Natural killer cell (primary cell): ENCODE data around the gene FBXO31. TPM values are rescaled to one million over a fixed set of nuclear protein-coding genes. Genes with fewer than 3 reads are reported as not detected.

Experiments used
- ATAC-seq, 3 donors: fragments of 150-1000 bp in 2 of 3; fragments of 200-7000 bp in 1 of 3; cut with Tn5 transposase; 1 replicate in 1 of 3; 2 replicates in 2 of 3; pipeline ENCODE4 v1.10.0; 2021; ENCODE audit warnings: mild to moderate bottlenecking in 2 of 3, moderate library complexity in 2 of 3
- DNase-seq, 2 donors: peaks; one replicate each; pipeline versions ENCODE4 v3.0.0 to v3.0.0-alpha.2; 2013 to 2021; ENCODE audit warnings: mixed read lengths in 1 of 2
- H3K27ac ChIP-seq: one replicate; pipeline ENCODE4 v1.5.1; 2013; ENCODE audit warnings: mild to moderate bottlenecking, low read length
- H3K27me3 ChIP-seq: one replicate; pipeline ENCODE4 v1.6.1; 2013; ENCODE audit warnings: low read length; ENCODE audit not compliant: control insufficient read depth, insufficient read depth
- H3K36me3 ChIP-seq: one replicate; pipeline ENCODE4 v1.6.1; 2013; ENCODE audit warnings: low read length; ENCODE audit not compliant: control insufficient read depth, insufficient read depth
- H3K4me1 ChIP-seq: one replicate; pipeline ENCODE4 v1.6.1; 2013; ENCODE audit warnings: low read length; ENCODE audit not compliant: control insufficient read depth, insufficient read depth
- H3K4me3 ChIP-seq: one replicate; pipeline ENCODE4 v1.5.1; 2013; ENCODE audit warnings: low read length
- H3K9me3 ChIP-seq: one replicate; pipeline ENCODE4 v1.6.1; 2013; ENCODE audit warnings: low read length; ENCODE audit not compliant: control insufficient read depth, insufficient read depth
- H3K27ac Mint-ChIP-seq, 2 donors: one replicate each; pipeline ENCODE4 v1.8.0; 2022; ENCODE audit warnings: mild to moderate bottlenecking in 2 of 2, mixed read lengths in 2 of 2, moderate library complexity in 1 of 2
- H3K27me3 Mint-ChIP-seq, 2 donors: one replicate each; pipeline ENCODE4 v1.8.0; 2022; ENCODE audit warnings: low read depth in 2 of 2, mixed read lengths in 2 of 2
- H3K36me3 Mint-ChIP-seq: one replicate; pipeline ENCODE4 v1.8.0; 2022; ENCODE audit warnings: mixed read lengths
- H3K4me1 Mint-ChIP-seq, 2 donors: one replicate each; pipeline ENCODE4 v1.8.0; 2022; ENCODE audit warnings: mixed read lengths in 2 of 2
- H3K4me3 Mint-ChIP-seq: one replicate; pipeline ENCODE4 v1.8.0; 2022; ENCODE audit warnings: mild to moderate bottlenecking, moderate library complexity, mixed read lengths
- H3K9me3 Mint-ChIP-seq, 2 donors: one replicate each; pipeline ENCODE4 v1.8.0; 2022; ENCODE audit warnings: mixed read lengths in 2 of 2
- WGBS: methylation state at CpG from one replicate; pipeline ENCODE4 v1.1.7; 2013; ENCODE audit warnings: missing lambda C conversion rate; ENCODE audit not compliant: insufficient coverage; 5-methylcytosine and 5-hydroxymethylcytosine counted together
- intact Hi-C: fragments of 100-400 bp; cut with micrococcal nuclease; formaldehyde crosslinking; loops from one replicate; pipeline ENCODE4 v1.14.2; 2022
- total RNA-seq, 4 donors: library from RNA; stranded (reverse); fragments of 120-200 nt in 1 of 4; gene quantifications; one replicate each; pipeline versions ENCODE4 v1.2.3 to v1.2.4, GENCODE V29; 2013 to 2022
- TF ChIP-seq, protein P1 (sequence below): fragments of 200-600 bp; IDR thresholded peaks from one replicate; pipeline ENCODE4 v1.8.0; 2022; ENCODE audit warnings: antibody characterized with exemption

Gene FBXO31
- total RNA-seq, 3 donors from 2014 or later (not counting 1 experiment from before 2014, with no cell fraction given): 32.2 to 47.2 (median 37.6) TPM

DNA sequence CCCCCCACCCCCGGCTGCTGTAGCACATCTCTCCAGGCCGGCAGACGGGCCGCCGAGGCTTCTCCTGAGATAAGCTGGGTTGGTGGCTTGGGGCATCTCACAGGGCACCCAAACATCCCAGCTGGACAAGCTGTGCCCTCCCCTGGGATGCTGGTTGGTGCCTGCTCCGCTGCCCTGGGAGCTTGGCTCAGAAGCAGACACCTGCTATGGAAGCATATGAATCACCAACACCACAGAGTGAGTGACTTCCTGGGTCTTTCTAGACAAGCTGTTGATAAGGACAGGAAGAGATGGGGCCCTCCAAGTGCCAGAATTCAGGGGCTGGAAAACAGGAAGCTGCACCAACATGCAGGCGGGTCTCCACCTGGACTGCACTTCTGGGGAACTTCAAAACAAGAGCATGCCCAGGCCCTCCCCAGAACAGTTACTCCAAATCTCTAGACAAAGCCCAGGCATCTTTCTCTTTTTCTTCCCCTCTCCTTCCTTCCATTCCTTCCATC, 80.1 kb downstream of the FBXO31 start:
- no peaks in the 10 kb centered on the region for H3K27me3 Mint-ChIP-seq
- Histone ChIP-seq H3K9me3 (no peaks in the 10 kb centered on the region), H3K27me3 (no peaks in the 10 kb centered on the region), H3K4me3 (no peak overlapping the region), H3K4me1 (no peaks in the 10 kb centered on the region), H3K27ac (no peak overlapping the region), H3K36me3 (no peaks in the 10 kb centered on the region)
- H3K36me3 Mint-ChIP-seq: no peaks in the 10 kb centered on the region
- TF ChIP-seq, protein P1, sequence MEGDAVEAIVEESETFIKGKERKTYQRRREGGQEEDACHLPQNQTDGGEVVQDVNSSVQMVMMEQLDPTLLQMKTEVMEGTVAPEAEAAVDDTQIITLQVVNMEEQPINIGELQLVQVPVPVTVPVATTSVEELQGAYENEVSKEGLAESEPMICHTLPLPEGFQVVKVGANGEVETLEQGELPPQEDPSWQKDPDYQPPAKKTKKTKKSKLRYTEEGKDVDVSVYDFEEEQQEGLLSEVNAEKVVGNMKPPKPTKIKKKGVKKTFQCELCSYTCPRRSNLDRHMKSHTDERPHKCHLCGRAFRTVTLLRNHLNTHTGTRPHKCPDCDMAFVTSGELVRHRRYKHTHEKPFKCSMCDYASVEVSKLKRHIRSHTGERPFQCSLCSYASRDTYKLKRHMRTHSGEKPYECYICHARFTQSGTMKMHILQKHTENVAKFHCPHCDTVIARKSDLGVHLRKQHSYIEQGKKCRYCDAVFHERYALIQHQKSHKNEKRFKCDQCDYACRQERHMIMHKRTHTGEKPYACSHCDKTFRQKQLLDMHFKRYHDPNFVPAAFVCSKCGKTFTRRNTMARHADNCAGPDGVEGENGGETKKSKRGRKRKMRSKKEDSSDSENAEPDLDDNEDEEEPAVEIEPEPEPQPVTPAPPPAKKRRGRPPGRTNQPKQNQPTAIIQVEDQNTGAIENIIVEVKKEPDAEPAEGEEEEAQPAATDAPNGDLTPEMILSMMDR: no peak
- no peak for ATAC-seq
- no peak overlapping the region for H3K4me3 Mint-ChIP-seq
- intact Hi-C loops: no loop called here
- no peak for DNase-seq
- no peaks in the 10 kb centered on the region for H3K4me1 Mint-ChIP-seq
- 78% methylated on average over 7 of the region's 7 CpGs for WGBS
- H3K9me3 Mint-ChIP-seq: no peaks in the 10 kb centered on the region
- H3K27ac Mint-ChIP-seq: no peak overlapping the region

DNA sequence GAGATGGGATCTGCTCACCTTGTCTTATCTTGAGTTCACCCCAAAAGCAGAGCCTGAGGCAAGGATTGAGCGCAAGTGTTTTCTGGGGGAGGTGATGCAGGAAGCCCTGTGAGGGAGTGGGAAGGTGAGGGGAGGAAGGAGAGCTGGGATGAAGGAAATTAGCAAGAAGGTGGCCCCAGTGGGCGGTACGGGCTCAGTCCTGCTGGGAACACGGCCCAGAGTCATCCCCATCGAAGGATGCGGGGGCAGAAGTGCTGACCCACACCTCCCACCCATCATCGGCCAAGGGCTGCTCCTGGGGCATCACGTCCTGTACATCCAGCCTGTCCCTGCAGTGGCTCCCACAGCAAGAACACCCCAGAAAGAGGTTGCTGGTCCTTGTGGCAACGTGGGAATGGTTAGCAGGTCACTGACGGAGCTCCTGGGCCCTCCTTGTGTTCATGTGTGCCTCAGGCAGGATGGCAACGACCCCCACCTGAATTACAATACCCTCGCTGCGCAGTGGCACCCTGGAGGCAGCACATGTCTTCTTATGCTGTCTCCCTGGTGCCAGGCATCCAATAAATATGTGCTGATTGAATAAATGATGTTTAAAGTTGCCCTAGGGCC, 84.6 kb downstream of the FBXO31 start:
- Mint-ChIP-seq H3K36me3 (no peaks in the 10 kb centered on the region), H3K27me3 (no peaks in the 10 kb centered on the region), H3K27ac (no peak overlapping the region), H3K4me1 (peaks cover 0 to 6% of the 10 kb centered on the region in 2 donors), H3K4me3 (no peak overlapping the region), H3K9me3 (no peaks in the 10 kb centered on the region)
- 92% methylated on average over 13 of the region's 13 CpGs for whole genome bisulfite sequencing
- TF ChIP-seq, protein P1: no peak
- Histone ChIP-seq H3K9me3 (no peaks in the 10 kb centered on the region), H3K27me3 (no peaks in the 10 kb centered on the region), H3K36me3 (no peaks in the 10 kb centered on the region), H3K4me3 (no peak overlapping the region), H3K4me1 (no peaks in the 10 kb centered on the region), H3K27ac (no peak overlapping the region)
- intact Hi-C loops: no loop called here
- no peak for DNase-seq
- ATAC-seq: no peak

DNA sequence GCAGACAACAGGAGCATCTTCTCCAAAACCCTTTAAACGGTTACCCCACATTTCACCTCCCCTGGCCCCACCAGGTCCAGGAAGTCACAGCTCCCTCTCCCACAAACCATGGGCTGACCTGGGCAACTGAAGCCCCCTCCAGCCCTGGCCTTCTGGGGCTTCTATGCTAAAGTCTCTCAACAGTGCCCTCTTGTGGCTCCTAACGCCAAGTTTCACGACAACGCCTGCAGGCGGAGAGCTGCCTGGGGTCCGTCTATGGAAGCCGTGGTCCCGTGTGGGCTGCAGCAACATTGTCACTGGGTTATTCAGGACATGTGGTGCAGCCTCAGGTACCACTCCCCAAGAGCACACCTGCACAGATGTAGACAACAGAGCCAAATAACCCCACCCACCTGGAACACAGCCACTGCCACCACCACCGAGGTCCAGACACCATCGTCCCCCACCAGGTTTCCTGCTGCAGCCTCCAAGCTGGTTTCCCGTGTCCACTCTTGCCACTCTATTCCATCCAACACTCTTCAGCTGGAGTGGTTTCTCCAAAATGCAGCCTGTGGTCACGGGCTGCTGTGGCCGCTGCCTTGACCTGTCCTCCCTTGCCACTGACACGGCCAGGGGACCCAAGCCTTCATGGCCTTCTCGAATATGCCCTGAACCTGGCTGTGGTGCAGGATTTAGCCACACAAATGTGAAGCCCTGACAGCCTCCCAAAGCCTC, 85.5 kb downstream of the FBXO31 start:
- H3K36me3 ChIP-seq: no peaks in the 10 kb centered on the region
- intact Hi-C loops: no loop called here
- no peaks in the 10 kb centered on the region for H3K27me3 ChIP-seq
- H3K27ac ChIP-seq: no peak overlapping the region
- peaks cover 0 to 6% of the 10 kb centered on the region in 2 donors for H3K4me1 Mint-ChIP-seq
- no peaks in the 10 kb centered on the region for H3K9me3 Mint-ChIP-seq
- DNase-seq: peak in 1 of 2 donors; percentile 59
- TF ChIP-seq, protein P1: peak; percentile 67
- no peaks in the 10 kb centered on the region for H3K36me3 Mint-ChIP-seq
- no peaks in the 10 kb centered on the region for H3K27me3 Mint-ChIP-seq
- no peak overlapping the region for H3K4me3 ChIP-seq
- ATAC-seq: peak; percentile 39 to 61 (median 49)
- no peak overlapping the region for H3K4me3 Mint-ChIP-seq
- no peak overlapping the region for H3K27ac Mint-ChIP-seq
- H3K9me3 ChIP-seq: no peaks in the 10 kb centered on the region
- WGBS: 50% methylated on average over 15 of the region's 15 CpGs
- no peaks in the 10 kb centered on the region for H3K4me1 ChIP-seq
